Common myeloid progenitor, CD34-positive (primary cell): ENCODE results near the gene PTPN18.
"Not testable (repeated sequence)": the region's sequence is repeated elsewhere in the genome, so short reads cannot be mapped to it uniquely, and the experiment has no call there.

Source experiments
- CTCF ChIA-PET: fragments of 350-600 bp; sonication (Branson Sonifier 250); formaldehyde crosslinking; loops from one replicate; lab custom pipeline; 2021; ENCODE audit warnings: antibody characterized with exemption; lab: Charles Lee
- POLR2A ChIA-PET: fragments of 350-600 bp; sonication (Branson Sonifier 250); formaldehyde crosslinking; loops from one replicate; lab custom pipeline; 2021; ENCODE audit warnings: antibody characterized with exemption; lab: Charles Lee
- DNase-seq, 3 donors: peaks; one replicate each; pipeline versions ENCODE4 v3.0.0 to v3.0.0-alpha.2; 2013
- H3K27ac ChIP-seq, 2 experiments: 1 replicate in 1 of 2; 2 replicates in 1 of 2; pipeline ENCODE4 v1.7.0; 2013; ENCODE audit warnings: inconsistent platforms in 2 of 2, low read length in 2 of 2, mild to moderate bottlenecking in 2 of 2, low read depth in 1 of 2, moderate library complexity in 1 of 2; ENCODE audit not compliant: severe bottlenecking in 2 of 2, insufficient read depth in 1 of 2, poor library complexity in 1 of 2
- H3K27me3 ChIP-seq, 5 experiments: replicated peaks in 2 of 5; 1 replicate in 3 of 5; 2 replicates in 2 of 5; pipeline versions ENCODE4 v1.6.1 to v1.7.0; 2013; ENCODE audit warnings: low read length in 4 of 5, mild to moderate bottlenecking in 2 of 5, moderate library complexity in 2 of 5, inconsistent platforms in 1 of 5; ENCODE audit not compliant: insufficient read depth in 5 of 5, control insufficient read depth in 4 of 5
- H3K36me3 ChIP-seq, 4 experiments: 1 replicate in 2 of 4; 2 replicates in 2 of 4; pipeline versions ENCODE4 v1.6.1 to v1.7.0; 2013; ENCODE audit warnings: low read length in 3 of 4, control low read depth in 1 of 4, mild to moderate bottlenecking in 1 of 4; ENCODE audit not compliant: control insufficient read depth in 4 of 4, insufficient read depth in 4 of 4
- H3K4me1 ChIP-seq, 4 experiments: 1 replicate in 3 of 4; 2 replicates in 1 of 4; pipeline versions ENCODE4 v1.6.1 to v1.7.1; 2013; ENCODE audit warnings: low read length in 3 of 4, mild to moderate bottlenecking in 3 of 4, control low read depth in 1 of 4, inconsistent platforms in 1 of 4, moderate library complexity in 1 of 4; ENCODE audit not compliant: control insufficient read depth in 4 of 4, insufficient read depth in 4 of 4; ENCODE audit errors: control extremely low read depth in 1 of 4
- H3K4me3 ChIP-seq, 7 experiments: 1 replicate in 4 of 7; 2 replicates in 3 of 7; pipeline versions ENCODE4 v1.5.1 to v1.7.0; 2013; ENCODE audit warnings: mild to moderate bottlenecking in 7 of 7, low read length in 6 of 7, moderate library complexity in 6 of 7, inconsistent platforms in 2 of 7, low read depth in 2 of 7, control low read depth in 1 of 7; ENCODE audit not compliant: insufficient read depth in 4 of 7, control insufficient read depth in 1 of 7; ENCODE audit errors: extremely low read depth in 1 of 7
- H3K9me3 ChIP-seq, 5 experiments: 1 replicate in 4 of 5; 2 replicates in 1 of 5; pipeline versions ENCODE4 v1.6.1 to v1.7.1; 2013; ENCODE audit warnings: low read length in 4 of 5, mild to moderate bottlenecking in 2 of 5, inconsistent platforms in 1 of 5, low read depth in 1 of 5, moderate library complexity in 1 of 5; ENCODE audit not compliant: control insufficient read depth in 4 of 5, insufficient read depth in 2 of 5; ENCODE audit errors: control extremely low read depth in 1 of 5
- WGBS: methylation state at CpG from one replicate; pipeline ENCODE4 v1.1.5; 2013; ENCODE audit not compliant: insufficient coverage; 5-methylcytosine and 5-hydroxymethylcytosine counted together

The PTPN18 gene

DNA sequence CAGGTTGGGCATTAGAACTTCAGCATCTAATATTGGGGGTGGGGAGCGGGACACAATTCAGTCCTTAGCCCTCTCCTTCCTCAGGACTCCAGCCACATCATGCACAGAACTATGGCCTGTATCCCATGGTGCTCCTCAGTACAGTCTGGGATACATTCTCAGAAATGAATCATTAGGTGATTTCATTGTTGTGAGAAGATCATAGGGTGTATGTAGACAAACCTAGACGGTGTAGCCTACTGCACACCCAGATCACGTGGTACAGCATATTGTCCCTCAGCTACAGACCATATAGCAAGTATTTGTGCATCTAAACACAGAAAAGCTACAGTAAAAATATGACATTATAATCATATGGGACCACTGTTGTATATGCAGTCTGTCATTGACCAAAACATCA is 36.3 kb upstream of the PTPN18 start:
- WGBS, result no CpG with 5 or more reads among the region's 3 CpGs
- POLR2A ChIA-PET, result no interaction called here

DNA sequence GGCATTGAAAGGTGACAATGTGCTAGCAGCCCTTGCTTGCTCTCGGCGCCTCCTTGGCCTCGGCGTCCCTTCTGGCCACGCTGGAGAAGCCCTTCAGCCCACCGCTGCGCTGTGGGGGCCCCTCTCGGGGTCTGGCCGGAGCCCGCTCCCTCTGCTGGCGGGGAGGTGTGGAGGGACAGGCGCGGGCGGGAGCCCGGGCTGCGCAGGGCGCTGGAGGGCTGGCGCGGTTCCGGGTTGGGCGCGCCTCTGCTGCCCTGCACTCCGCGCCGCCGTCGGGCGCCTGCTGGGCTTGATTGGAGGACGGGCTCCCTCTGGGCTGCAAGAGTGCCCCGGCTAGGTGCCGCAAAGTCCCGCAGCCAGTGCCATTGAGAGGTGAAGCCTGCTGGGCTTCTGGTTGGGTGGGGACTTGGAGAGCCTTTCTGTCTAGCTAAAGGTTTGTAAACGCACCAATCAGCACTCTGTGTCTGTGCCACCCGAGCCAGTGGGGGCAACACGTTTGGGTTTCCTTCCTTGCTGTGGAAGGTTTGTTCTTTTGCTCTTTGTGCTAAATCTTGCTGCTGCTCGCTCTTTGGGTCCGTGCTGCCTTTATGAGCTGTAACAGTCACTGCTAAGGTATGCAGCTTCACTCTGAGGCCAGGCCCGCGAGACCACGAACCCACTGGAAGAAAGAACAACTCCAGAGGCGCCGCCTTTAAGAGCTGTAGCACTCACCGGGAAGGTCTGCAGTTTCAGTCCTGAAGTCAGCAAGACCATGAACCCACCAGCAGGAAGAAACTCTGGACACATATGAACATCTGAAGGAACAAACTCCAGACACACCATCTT is 27.9 kb upstream of the PTPN18 start:
- no peaks in the 10 kb centered on the region for H3K36me3 ChIP-seq
- H3K27me3 ChIP-seq, result peaks cover 7 to 64% (median 13%) of the 10 kb centered on the region in 5 experiments
- H3K4me3 ChIP-seq, result no peak overlapping the region
- 79% methylated on average over 22 of the region's 43 CpGs for WGBS
- H3K27ac ChIP-seq, result no peak overlapping the region
- DNase-seq, result peak in 1 of 3 donors; percentile 8
- ChIA-PET POLR2A (no interaction called here), CTCF (no interaction called here)
- no peaks in the 10 kb centered on the region for H3K9me3 ChIP-seq
- peaks cover 0 to 4% (median 1%) of the 10 kb centered on the region in 4 experiments for H3K4me1 ChIP-seq

More for the DNA sequence above, 36.3 kb upstream of the PTPN18 start:
- Histone ChIP-seq H3K27ac (no peak overlapping the region), H3K4me1 (no peaks in the 10 kb centered on the region), H3K4me3 (no peak overlapping the region), H3K27me3 (peaks cover 2 to 24% (median 11%) of the 10 kb centered on the region in 5 experiments), H3K36me3 (no peaks in the 10 kb centered on the region), H3K9me3 (no peaks in the 10 kb centered on the region)
- no peak for DNase-seq
- CTCF ChIA-PET, result interaction anchor here (1.4 to 1.6 kb wide), 2 partner anchors 10 to 12 kb away, joined by 3 to 4 read pairs; no protein-coding TSS in a partner anchor

DNA sequence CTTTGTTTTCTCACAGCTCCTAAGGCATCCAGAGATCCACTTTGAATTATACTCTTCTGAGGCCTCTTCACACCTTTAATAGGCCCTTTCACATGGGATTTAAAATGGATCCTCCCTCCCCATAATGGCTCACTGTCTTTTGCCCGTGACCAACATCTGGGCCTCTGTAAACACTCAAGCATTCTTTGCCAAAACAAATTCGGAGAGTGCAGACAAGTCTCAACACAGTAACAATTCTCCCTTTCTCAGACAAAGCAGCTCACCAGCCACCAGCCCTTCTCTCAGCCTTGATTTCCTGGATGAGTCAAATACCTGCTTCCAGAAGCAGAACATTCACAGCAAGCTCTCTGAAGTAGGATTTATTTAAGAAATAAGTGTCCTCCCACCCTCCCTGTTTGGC is 27.1 kb upstream of the PTPN18 start:
- no peak for DNase-seq
- 83% methylated on average over 2 of the region's 2 CpGs for WGBS
- Histone ChIP-seq H3K4me3 (no peak overlapping the region), H3K4me1 (peaks cover 0 to 4% (median 1%) of the 10 kb centered on the region in 4 experiments), H3K36me3 (no peaks in the 10 kb centered on the region), H3K9me3 (no peaks in the 10 kb centered on the region), H3K27me3 (peaks cover 5 to 56% (median 11%) of the 10 kb centered on the region in 5 experiments), H3K27ac (no peak overlapping the region)
- CTCF ChIA-PET, result no interaction called here
- POLR2A ChIA-PET, result no interaction called here

DNA sequence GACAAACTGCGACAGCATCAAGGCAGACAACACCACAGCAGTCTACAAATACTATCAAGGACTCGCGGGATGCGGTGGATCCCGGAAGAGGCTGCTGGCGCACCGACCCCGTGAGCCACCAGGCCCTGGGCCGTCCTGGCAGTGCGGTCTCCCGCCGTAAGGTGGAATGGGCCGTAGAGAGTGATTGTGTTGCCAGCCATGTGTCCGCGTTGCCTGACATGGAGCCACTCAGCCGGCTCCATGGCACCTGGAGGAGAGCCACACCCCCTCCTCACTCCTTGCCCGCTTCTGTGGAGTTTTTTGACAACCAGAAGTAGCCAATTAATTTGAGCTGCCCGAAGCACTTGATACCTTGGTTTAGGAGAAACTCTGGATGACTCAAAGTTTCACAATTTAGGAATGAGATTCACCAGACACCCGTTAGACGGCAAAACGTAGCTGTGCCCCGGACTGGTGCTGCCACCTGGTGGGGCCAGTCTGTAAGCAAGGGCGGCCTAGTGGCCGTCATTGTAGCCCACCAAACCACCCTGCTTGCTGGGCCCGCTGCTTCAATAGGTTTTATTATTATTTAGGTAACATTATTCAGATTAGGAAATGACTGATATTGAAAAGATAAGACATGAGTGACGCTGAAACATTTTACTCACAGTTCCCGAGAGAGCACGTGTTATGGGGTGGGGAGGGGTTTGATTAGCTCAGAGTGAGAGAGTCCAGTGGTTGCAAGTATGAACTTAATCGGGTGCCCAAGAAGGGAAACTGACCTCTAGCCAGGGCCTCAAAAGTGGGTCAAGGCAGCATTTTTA is 23.4 kb upstream of the PTPN18 start:
- H3K36me3 ChIP-seq, result no peaks in the 10 kb centered on the region
- POLR2A ChIA-PET, result interaction anchor here (1.3 kb wide), 1 partner anchor 10 kb away, joined by 6 read pairs; the partner anchor contains the start of gene IMP4
- peaks cover 0 to 4% (median 3%) of the 10 kb centered on the region in 4 experiments for H3K4me1 ChIP-seq
- WGBS, result 32% methylated on average over 24 of the region's 29 CpGs
- peaks cover 5 to 42% (median 8%) of the 10 kb centered on the region in 5 experiments for H3K27me3 ChIP-seq
- no peak overlapping the region for H3K27ac ChIP-seq
- CTCF ChIA-PET, result interaction anchor here (0.9 to 2.0 kb wide), 3 partner anchors 10 to 177 kb away, joined by 4 to 6 read pairs (median 4); partner anchors contain the start of gene IMP4
- peak; percentile 66 to 81 (median 79) for DNase-seq
- peaks cover 0 to 2% (median 1%) of the 10 kb centered on the region in 5 experiments for H3K9me3 ChIP-seq
- H3K4me3 ChIP-seq, result peak overlapping the region in 2 of 7 experiments; percentile 40 to 47

DNA sequence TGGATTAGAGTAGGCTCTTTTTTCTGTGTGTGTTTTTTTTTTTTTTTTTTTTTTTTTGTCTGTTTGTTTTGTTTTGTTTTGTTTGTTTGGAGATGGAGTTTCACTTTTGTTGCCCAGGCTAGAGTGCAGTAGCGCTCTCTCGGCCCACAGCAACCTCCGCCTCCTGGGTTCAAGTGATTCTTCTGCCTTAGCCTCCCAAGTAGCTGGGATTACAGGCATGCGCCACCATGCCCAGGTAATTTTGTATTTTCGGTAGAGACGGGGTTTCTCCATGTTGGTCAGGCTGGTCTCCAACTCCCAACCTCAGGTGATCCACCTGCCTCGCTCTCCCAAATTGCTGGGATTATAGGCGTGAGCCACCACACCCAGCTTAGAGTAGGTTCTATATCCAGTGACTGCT is 22.6 kb upstream of the PTPN18 start:
- H3K9me3 ChIP-seq, H3K27ac ChIP-seq, H3K36me3 ChIP-seq, H3K4me3 ChIP-seq, H3K4me1 ChIP-seq, DNase-seq: not testable (repeated sequence)
- CTCF ChIA-PET, result interaction anchor here (0.9 to 2.0 kb wide), 5 partner anchors 9 to 178 kb away, joined by 4 to 8 read pairs (median 4); partner anchors contain the start of gene IMP4
- POLR2A ChIA-PET, result interaction anchor here (1.3 kb wide), 1 partner anchor 9 kb away, joined by 6 read pairs; the partner anchor contains the start of gene IMP4
- WGBS, result 98% methylated on average over 8 of the region's 8 CpGs
- H3K27me3 ChIP-seq, result peaks cover 5 to 35% (median 8%) of the 10 kb centered on the region in 5 experiments

DNA sequence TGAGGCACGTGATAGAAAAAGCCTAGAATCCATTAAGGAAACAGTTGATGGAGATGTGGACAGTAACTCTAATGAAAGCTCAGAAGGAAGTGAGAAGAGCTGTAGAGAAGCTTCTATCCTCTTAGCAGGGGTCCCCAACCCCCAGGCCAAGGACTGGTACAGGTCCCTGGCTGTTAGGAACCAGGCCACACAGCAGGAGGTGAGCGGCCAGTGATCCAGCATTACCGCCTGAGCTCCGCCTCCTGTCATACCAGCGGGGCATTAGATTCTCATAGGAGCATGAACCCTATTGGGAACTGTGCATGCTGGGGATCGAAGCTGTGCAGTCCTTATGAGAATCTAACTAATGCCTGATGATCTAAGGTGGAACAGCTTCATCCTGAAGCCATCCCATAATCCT is 21.8 kb upstream of the PTPN18 start:
- peaks cover 0 to 9% (median 3%) of the 10 kb centered on the region in 4 experiments for H3K4me1 ChIP-seq
- H3K27me3 ChIP-seq, result peaks cover 0 to 28% (median 5%) of the 10 kb centered on the region in 5 experiments
- no peak overlapping the region for H3K27ac ChIP-seq
- H3K36me3 ChIP-seq, result peaks cover 0 to 8% (median 7%) of the 10 kb centered on the region in 4 experiments
- POLR2A ChIA-PET, result no interaction called here
- no peak for DNase-seq
- 92% methylated on average over 5 of the region's 6 CpGs for WGBS
- no peak overlapping the region for H3K4me3 ChIP-seq
- CTCF ChIA-PET, result interaction anchor here (1.0 to 1.6 kb wide), 3 partner anchors 9 to 46 kb away, joined by 4 to 8 read pairs (median 4); partner anchors contain the start of gene IMP4
- H3K9me3 ChIP-seq, result peaks cover 0 to 2% (median 1%) of the 10 kb centered on the region in 5 experiments
